Epithelial cell of esophagus (primary cell): ENCODE results near the gene FARP2.

ENCODE experiments used
- DNase-seq: peaks from one replicate; pipeline ENCODE4 v3.0.0; 2010; ENCODE audit warnings: low read depth
- H3K4me3 ChIP-seq: 2 replicates; pipeline ENCODE4 v1.5.1; 2011; ENCODE audit warnings: mild to moderate bottlenecking, low read length, control low read depth
- TF ChIP-seq, protein P1 (sequence below): IDR thresholded peaks from 2 replicates; pipeline ENCODE4 v1.5.1; 2011; ENCODE audit warnings: low read depth, mild to moderate bottlenecking, low read length, control low read depth, inconsistent platforms; ENCODE audit not compliant: insufficient read depth; ENCODE audit errors: missing control alignments

FARP2 gene

DNA sequence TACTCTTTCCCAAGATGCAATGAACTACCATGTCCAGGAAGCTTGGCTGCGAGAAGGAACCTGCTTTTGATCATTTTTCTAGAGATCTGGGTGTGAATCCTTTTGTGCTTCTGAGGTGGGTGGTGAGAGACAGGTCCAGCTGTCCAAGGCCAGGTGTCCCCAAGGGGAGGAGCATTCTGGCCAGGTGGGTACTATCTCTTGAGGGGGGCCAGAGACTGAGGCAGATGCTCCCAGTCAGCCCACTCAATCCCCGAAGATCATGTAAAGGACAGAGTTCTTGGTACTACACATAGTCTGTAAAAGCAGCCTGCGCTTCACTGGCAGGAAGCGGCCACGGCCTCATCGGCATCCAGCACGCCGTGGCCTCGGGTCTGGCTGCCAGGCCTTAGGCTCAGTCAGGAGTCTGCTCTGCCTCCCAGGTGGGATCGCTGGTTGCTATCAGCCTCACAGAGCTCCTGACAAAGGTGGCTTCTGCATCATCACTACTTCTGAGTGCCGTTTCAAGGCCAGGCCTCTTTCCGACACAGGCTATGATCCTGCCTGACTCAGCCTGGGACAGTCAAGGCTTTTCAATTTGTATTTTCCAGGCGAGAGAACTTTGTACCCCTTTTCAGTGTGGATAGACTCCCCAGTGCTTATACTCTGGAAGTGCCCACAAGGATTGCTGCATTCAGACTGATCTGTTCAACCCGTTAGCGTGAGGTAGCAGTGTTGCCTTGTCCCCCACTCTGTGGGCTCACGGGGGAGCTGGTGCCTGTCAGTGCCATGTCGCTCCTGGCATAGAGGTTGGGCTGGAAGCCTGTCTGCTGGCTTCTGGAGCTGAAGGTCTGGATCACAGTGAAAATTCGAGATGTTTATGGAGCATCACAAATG lies 123.2 kb downstream of the FARP2 start:
- TF ChIP-seq, protein P1, sequence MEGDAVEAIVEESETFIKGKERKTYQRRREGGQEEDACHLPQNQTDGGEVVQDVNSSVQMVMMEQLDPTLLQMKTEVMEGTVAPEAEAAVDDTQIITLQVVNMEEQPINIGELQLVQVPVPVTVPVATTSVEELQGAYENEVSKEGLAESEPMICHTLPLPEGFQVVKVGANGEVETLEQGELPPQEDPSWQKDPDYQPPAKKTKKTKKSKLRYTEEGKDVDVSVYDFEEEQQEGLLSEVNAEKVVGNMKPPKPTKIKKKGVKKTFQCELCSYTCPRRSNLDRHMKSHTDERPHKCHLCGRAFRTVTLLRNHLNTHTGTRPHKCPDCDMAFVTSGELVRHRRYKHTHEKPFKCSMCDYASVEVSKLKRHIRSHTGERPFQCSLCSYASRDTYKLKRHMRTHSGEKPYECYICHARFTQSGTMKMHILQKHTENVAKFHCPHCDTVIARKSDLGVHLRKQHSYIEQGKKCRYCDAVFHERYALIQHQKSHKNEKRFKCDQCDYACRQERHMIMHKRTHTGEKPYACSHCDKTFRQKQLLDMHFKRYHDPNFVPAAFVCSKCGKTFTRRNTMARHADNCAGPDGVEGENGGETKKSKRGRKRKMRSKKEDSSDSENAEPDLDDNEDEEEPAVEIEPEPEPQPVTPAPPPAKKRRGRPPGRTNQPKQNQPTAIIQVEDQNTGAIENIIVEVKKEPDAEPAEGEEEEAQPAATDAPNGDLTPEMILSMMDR, result no peak
- no peak for DNase-seq
- H3K4me3 ChIP-seq, result no peak overlapping the region

DNA sequence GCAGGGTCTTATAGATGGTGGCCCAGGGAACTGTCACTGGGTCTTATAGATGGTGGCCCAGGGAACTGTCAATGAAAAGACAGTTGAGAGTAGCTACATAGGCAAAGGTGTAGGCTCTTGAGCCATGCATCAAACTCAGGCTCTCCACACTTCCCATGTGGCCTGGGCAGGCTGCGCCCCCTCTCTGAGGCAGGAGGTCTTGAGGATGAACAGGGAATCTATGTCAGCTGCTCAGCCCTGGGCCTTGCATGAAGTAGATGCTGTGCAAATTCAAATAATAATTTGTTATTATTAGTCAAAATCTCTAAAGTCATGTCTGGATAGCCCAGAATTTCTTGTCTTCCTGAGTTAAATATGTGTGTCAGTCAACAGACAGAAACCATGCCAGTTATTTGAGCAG lies 125.6 kb downstream of the FARP2 start:
- TF ChIP-seq, protein P1, result no peak
- no peak for DNase-seq
- H3K4me3 ChIP-seq, result no peak overlapping the region

DNA sequence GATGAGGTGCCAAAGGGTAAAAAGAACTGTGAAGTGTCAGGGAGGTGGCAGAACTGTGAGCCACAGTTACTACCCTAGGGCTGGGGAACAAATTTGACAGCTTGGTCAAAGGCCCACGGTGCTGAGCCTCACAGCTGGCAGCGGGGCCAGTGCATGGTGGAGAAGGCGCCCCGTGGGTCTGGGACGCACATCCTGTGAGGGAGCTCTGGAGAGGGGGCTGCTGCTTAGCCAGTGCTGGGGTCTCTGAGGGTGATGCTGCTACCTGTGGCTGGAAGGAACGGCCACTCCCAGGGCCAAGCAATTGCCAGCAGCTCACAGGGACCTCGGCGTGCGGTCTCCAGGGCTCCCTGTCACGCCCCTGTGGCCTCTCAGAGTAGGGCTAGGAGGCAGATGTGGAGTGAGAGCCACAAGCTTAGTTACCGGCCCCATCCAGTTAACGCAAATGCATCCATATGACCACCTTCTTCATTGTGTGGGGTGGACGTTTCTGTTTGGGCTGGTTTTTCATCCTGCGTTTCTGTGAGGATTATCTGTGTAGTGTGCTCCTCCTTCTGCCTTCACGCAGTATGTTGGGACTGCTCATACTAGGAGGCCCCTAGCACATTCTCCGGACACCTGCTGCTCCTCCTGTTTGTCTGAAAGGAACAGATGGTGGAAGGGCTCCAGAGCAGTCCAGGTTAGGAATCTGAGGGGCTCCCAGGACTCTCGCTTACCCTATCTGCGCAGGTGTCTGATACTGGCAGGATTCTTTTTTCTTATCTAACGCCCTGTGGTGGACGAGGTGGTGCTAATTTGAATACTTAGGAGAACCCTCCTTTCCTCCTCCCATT lies 126.3 kb downstream of the FARP2 start:
- H3K4me3 ChIP-seq, result no peak overlapping the region
- TF ChIP-seq, protein P1, result no peak
- no peak for DNase-seq

DNA sequence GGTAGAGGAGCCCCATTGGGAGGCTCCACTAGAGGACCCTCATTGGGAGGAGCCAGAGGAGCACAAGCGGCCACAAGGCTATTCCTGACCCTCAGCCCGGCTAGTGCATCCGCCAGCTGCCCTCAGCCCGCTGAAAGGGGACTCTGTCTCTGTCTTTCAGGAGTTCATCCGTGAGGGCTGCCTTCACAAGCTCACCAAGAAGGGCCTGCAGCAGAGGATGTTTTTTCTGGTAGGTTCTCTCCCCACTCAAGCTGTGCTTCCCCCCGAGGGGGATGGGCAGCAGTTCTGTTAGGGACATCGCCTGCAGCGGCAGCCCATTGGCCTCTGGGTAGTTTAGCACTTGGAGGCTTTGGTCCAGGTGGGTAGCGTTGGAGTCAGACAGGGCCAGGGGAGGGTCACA lies 127.2 kb downstream of the FARP2 start:
- DNase-seq, result no peak
- TF ChIP-seq, protein P1, result no peak
- no peak overlapping the region for H3K4me3 ChIP-seq

DNA sequence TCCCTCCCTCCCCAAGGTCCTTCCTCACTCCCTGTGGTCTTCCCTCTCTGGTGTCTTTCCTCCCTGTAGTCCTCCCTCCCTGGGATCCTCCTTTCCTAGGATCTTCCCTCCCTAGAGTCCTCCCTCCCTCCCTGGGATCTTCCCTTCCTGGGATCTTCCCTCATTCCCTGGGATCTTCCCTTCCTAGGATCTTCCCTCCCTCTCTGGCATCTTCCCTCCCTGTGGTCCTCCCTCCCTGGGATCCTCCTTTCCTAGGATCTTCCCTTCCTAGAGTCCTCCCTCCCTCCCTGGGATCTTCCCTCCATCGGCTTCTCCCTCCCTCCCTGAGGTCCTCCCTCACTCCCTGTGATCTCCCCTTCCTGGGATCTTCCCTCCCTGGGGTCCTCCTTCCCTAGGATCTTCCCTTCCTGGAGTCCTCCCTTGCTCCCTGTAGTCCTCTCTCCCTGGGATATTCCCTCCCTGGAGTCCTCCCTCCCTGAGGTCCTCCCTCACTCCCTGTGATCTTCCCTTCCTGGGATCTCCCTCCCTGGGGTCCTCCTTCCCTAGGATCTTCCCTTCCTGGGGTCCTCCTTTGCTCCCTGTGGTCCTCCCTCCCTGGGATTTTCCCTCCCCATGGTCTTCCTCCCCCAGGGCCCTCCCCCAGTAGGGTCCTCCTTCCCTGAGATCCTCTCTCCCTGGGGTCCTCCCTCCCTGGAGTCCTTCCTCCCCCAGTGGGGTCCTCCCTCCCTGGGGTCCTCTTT lies 129.3 kb downstream of the FARP2 start:
- no peak overlapping the region for H3K4me3 ChIP-seq
- TF ChIP-seq, protein P1, result no peak
- no peak for DNase-seq

DNA sequence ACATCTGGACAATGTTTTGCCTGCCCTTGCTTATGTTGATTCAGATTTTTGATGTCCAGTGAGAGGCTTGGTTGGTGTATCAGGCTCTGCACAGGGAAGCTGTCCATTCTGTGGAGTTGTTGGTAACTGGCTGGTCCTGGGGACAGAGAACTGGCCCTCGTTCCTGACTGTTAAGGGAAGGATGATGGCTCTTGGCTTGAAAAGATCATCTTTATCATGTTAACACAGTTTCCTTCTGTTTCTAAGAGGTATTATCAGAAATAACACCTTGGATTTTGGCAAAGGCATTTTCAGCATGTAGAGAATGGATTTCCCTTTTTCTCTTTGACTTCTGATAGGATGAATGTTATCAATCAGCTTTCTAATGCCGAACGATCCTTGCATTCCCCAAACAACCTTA lies 133.0 kb downstream of the FARP2 start:
- TF ChIP-seq, protein P1, result no peak
- H3K4me3 ChIP-seq, result no peak overlapping the region
- DNase-seq, result no peak
